Measurements from ENCODE around the gene BMAL2. TPM values are rescaled to one million over a fixed set of nuclear protein-coding genes. Genes with fewer than 3 reads are reported as not detected.

BMAL2 gene, protein sequence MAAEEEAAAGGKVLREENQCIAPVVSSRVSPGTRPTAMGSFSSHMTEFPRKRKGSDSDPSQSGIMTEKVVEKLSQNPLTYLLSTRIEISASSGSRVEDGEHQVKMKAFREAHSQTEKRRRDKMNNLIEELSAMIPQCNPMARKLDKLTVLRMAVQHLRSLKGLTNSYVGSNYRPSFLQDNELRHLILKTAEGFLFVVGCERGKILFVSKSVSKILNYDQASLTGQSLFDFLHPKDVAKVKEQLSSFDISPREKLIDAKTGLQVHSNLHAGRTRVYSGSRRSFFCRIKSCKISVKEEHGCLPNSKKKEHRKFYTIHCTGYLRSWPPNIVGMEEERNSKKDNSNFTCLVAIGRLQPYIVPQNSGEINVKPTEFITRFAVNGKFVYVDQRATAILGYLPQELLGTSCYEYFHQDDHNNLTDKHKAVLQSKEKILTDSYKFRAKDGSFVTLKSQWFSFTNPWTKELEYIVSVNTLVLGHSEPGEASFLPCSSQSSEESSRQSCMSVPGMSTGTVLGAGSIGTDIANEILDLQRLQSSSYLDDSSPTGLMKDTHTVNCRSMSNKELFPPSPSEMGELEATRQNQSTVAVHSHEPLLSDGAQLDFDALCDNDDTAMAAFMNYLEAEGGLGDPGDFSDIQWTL
- 22.7 and 23.1 TPM in 2 replicates for total RNA-seq (2021)
- long read RNA-seq, partial matches to known transcripts, result 1 of 6 reads
- long read RNA-seq, other reads (novel, unspliced or antisense), result 5 of 6 reads

DNA sequence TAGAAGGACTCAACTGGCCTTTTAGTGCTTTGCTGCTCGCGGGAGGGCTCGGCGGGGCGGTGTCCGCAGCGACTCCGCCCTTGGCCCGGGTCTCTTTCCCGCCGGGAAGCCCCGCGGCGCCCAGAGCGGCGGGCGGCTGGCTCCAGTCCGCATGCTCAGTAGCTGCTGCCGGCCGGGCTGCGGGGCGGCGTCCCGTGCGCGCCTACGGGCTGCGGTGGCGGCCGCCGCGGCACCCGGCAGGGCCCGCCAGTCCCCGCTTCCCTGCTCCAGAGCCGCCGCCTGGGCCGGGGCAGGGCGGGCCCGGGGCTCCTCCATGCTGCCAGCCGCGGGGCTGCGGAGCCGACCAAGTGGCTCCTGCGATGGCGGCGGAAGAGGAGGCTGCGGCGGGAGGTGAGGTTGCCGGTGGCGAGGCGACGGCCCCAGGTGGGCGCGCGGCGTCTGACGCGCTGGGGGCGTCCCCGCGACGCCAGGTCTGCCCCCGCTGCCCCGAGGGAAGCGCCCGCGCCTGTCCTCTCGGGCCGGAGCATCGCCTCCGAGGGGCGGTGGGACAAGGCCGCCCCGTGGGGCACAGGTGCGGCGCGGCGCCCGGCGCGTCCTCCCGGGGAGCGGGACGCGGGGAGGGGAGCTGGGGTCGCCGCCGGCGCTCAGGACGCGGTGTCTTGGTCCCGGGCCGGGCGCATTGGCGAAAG is at the start of gene BMAL2:
BMAL2 (plus strand) TSS at position 123 of the 689 bp plus-strand sequence; CDS start at position 360, 237 bp downstream.
- Histone ChIP-seq H3K9ac (ENCODE audit: extremely low read depth, insufficient read length, low read length) (peak within 1 kb of the TSS; percentile 46), H3K9me3 (ENCODE audit: control insufficient read depth, low read depth, low read length) (no peaks in the 10 kb centered on the region), H2BK15ac (ENCODE audit: low read depth, low read length) (no peak within 1 kb of the TSS), H3K4me2 (ENCODE audit: insufficient read depth, insufficient read length, low read length) (peak within 1 kb of the TSS; percentile 71), H3K79me2 (ENCODE audit: insufficient read depth, low read length) (0 out of 2 replicates have a peak, but pooled peaks cover 2% of the 10 kb centered on the region), H3K4ac (ENCODE audit: low read depth, low read length) (no peak within 1 kb of the TSS), H3K27ac (ENCODE audit: insufficient read length, low read depth, low read length) (no peak within 1 kb of the TSS), H2BK5ac (ENCODE audit: insufficient read length, low read length) (no peak within 1 kb of the TSS), H3K18ac (ENCODE audit: insufficient read length, low read depth, low read length) (no peak within 1 kb of the TSS), H2BK12ac (ENCODE audit: insufficient read length, low read depth, low read length) (no peak within 1 kb of the TSS), H4K8ac (replicated peaks; ENCODE audit: insufficient read length, low read depth, low read length) (no peak within 1 kb of the TSS), H3K79me1 (ENCODE audit: insufficient read depth, low read depth, low read length, poor library complexity, severe bottlenecking) (peaks cover 3% of the 10 kb centered on the region), H3K27me3 (ENCODE audit: insufficient read depth, low read length) (peaks cover 10% of the 10 kb centered on the region; the same call in 1 of the 2 replicates), H4K20me1 (ENCODE audit: control insufficient read depth, insufficient read depth, insufficient read length) (no peaks in the 10 kb centered on the region), H3T11ph (ENCODE audit: low read length) (no peak within 1 kb of the TSS), H4K91ac (ENCODE audit: insufficient read length, low read depth, low read length) (no peak within 1 kb of the TSS), H2AFZ (ENCODE audit: low read length) (peak within 1 kb of the TSS; percentile 44), H2BK20ac (ENCODE audit: low read depth, low read length, poor library complexity, severe bottlenecking) (no peak within 1 kb of the TSS), H2AK5ac (ENCODE audit: insufficient read length, low read length) (no peak within 1 kb of the TSS), H3K23me2 (ENCODE audit: insufficient read length, low read depth, low read length, poor library complexity, severe bottlenecking) (peaks cover 8% of the 10 kb centered on the region), H4K5ac (ENCODE audit: insufficient read length, low read depth, low read length) (no peak within 1 kb of the TSS), H2BK120ac (ENCODE audit: low read depth, low read length, poor library complexity, severe bottlenecking) (no peak within 1 kb of the TSS), H3K56ac (ENCODE audit: insufficient read length, low read depth, low read length) (no peak within 1 kb of the TSS), H3K14ac (ENCODE audit: insufficient read depth, low read length) (peak within 1 kb of the TSS; percentile 67), H3K23ac (ENCODE audit: insufficient read length, low read depth, low read length) (no peak within 1 kb of the TSS), H3K4me1 (ENCODE audit: insufficient read depth, low read length) (no peaks in the 10 kb centered on the region; the same call in none of the 2 replicates)
- Mint-ChIP-seq H3K4me3 (peak within 1 kb of the TSS; percentile 81 to 92), H3K27me3 (ENCODE audit: low read depth) (peaks cover 31% of the 10 kb centered on the region), H3K4me1 (peaks cover 23 to 31% of the 10 kb centered on the region in 2 experiments), H3K27ac (peak within 1 kb of the TSS in 1 of 3 experiments; percentile 59; a peak in 3 of 7 replicates), H3K9me3 (no peaks in the 10 kb centered on the region), H3K36me3 (ENCODE audit: insufficient read depth in 1 of 3, low read depth in 3 of 3) (no peaks in the 10 kb centered on the region)
- no CpG with 5 or more reads among the region's 96 CpGs for WGBS (ENCODE audit: extremely low coverage, insufficient read length, low lambda C conversion rate)
- peak; percentile 81 for DNase-seq
- TF ChIP-seq, protein P1, sequence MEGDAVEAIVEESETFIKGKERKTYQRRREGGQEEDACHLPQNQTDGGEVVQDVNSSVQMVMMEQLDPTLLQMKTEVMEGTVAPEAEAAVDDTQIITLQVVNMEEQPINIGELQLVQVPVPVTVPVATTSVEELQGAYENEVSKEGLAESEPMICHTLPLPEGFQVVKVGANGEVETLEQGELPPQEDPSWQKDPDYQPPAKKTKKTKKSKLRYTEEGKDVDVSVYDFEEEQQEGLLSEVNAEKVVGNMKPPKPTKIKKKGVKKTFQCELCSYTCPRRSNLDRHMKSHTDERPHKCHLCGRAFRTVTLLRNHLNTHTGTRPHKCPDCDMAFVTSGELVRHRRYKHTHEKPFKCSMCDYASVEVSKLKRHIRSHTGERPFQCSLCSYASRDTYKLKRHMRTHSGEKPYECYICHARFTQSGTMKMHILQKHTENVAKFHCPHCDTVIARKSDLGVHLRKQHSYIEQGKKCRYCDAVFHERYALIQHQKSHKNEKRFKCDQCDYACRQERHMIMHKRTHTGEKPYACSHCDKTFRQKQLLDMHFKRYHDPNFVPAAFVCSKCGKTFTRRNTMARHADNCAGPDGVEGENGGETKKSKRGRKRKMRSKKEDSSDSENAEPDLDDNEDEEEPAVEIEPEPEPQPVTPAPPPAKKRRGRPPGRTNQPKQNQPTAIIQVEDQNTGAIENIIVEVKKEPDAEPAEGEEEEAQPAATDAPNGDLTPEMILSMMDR (conservative IDR thresholded peaks at IDR 0.05), result no peak
